ENCODE data around the gene TBL1X.

TBL1X gene

DNA sequence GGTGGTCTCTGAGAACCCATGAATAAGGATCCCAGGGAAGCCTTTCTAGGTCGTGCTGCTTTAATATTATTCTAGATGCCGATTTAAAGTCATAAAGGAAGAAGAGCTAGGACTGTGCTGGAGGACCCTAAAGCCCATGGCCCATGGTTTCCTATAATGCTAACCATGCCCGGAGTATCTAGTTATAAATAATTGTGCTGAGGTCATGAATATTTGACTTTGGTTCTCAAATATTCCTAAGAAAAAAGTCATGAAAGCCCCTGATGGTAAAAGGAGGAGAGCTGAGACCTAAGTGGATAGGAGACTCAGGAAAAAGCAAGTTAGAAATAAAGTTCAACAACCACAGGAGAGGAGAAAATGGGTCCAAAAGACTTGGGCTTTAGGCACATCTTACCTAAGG, 132.0 kb downstream of the TBL1X start:
- no peak overlapping the region for H3K27ac ChIP-seq
- TF ChIP-seq, protein P1, sequence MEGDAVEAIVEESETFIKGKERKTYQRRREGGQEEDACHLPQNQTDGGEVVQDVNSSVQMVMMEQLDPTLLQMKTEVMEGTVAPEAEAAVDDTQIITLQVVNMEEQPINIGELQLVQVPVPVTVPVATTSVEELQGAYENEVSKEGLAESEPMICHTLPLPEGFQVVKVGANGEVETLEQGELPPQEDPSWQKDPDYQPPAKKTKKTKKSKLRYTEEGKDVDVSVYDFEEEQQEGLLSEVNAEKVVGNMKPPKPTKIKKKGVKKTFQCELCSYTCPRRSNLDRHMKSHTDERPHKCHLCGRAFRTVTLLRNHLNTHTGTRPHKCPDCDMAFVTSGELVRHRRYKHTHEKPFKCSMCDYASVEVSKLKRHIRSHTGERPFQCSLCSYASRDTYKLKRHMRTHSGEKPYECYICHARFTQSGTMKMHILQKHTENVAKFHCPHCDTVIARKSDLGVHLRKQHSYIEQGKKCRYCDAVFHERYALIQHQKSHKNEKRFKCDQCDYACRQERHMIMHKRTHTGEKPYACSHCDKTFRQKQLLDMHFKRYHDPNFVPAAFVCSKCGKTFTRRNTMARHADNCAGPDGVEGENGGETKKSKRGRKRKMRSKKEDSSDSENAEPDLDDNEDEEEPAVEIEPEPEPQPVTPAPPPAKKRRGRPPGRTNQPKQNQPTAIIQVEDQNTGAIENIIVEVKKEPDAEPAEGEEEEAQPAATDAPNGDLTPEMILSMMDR (IDR thresholded peaks at IDR 0.05), result no peak

DNA sequence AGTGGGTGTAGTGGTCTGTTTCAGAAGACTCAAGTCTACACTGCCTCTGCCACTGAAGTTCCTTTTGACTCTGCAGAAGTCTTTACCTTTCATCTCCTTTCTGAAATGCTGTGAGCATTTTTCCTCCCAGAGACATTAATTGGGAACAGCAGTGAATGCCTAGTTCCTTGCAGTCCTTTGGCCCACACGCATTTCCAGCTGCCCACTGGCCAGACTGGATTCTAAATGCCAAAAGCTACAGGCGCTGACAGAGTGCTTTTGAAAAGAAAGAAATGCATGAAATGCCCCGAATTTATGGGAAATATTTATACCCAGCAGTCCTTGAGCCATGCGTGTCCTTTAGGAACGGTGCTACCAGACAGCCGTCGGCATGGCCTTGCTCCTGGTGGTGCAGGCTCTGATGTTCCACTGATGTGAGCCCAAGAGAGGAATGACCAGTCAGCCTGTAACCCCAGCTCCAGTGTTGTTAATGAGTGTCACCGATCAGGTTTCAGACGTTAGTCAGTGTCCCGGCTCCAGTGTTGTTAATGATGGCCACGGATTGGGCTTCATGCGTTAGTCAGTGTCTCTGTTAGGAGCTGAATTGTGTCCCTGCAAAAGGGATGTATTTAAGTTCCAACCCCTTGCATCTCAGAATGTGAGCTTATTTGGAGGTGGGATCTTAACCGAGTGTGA, 132.6 kb downstream of the TBL1X start:
- TF ChIP-seq, protein P1 (IDR thresholded peaks at IDR 0.05), result no peak
- TF ChIP-seq ZFX (IDR thresholded peaks at IDR 0.05; ENCODE audit: borderline replicate concordance), result no peak
- no peak overlapping the region for H3K27ac ChIP-seq

DNA sequence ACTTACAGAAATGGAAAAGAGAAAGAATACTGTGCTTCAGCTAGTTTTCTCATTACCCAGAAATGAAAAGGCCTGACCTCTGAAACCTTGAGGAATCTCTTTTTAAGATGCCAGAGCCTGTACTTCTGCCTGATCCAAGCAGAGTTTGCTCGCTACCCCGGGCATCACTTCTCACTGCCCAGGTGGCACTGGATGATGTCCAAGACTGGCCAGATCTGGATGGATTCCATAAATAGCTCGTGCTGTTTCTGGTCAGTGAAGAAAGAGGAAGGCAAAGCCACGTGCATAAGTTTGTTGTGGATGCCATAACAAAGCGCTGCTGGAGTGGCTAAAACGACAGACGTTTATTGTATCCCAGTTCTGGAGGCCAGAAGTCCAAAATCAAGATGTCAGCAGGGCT, 133.5 kb downstream of the TBL1X start:
- TF ChIP-seq, protein P1 (IDR thresholded peaks at IDR 0.05), result no peak
- no peak for TF ChIP-seq ZFX (IDR thresholded peaks at IDR 0.05; ENCODE audit: borderline replicate concordance)
- no peak overlapping the region for H3K27ac ChIP-seq

DNA sequence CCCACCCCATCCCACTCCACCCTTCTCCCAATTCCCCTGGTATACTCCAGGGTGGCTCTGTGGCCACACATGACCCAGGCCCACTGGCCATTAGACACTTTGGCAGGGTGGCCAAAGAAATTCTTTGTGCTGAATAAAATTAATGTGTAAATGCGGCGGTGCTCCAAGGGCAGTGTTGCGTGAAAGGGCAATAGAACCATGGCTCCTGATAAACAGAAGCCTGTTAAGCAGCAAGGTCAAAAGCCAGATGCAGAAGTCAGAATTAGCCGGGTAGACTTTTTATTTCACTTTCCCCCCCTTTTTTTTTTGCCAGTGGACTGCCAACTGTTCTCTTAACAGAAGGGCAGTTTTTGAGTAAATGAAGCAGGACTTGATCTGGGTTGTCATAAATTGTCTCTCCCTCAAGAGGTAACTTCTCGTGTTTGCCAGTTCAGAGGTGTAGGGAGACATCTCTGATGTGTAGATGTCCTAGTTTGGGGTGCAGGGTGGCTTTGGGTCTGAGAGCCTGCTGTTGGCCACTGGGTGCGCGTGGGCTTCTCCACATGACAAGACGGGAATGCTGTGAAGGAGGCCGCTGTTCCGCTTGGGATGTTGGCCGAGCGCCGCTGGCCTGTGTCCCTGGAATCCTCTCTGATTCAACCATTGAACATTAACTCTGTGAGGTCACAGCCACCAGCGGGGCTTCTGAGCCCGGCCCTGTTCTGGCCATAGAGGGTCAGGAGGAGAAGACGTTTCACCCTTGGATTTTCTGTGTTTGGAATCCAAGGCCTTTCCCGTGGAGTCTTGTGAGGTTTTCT, 139.5 kb downstream of the TBL1X start:
- no peak for TF ChIP-seq ZFX (IDR thresholded peaks at IDR 0.05; ENCODE audit: borderline replicate concordance)
- TF ChIP-seq, protein P1 (IDR thresholded peaks at IDR 0.05), result no peak

DNA sequence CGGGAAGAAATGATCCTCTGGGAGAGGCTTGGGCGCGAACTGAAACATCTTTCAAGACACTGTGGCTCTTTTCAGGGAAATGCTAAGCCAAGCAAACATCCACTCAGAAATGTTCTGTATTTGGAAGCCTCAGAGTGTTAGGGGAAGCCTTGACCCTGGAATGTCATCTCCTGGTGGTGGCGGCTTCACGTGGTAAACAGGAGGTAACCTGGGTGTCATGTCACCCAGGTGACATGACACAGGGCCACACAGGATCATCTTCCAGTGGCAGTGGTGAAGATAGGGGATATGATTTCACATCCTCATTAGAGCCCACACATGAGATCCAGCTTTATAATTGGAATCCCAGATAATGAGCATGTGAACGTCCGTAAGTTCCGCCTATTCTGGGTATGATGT, 140.0 kb downstream of the TBL1X start:
- no peak for TF ChIP-seq ZFX (IDR thresholded peaks at IDR 0.05; ENCODE audit: borderline replicate concordance)
- TF ChIP-seq, protein P1 (IDR thresholded peaks at IDR 0.05), result no peak
- H3K27ac ChIP-seq, result no peak overlapping the region

More for the DNA sequence above, 139.5 kb downstream of the TBL1X start:
- H3K27ac ChIP-seq, result no peak overlapping the region

DNA sequence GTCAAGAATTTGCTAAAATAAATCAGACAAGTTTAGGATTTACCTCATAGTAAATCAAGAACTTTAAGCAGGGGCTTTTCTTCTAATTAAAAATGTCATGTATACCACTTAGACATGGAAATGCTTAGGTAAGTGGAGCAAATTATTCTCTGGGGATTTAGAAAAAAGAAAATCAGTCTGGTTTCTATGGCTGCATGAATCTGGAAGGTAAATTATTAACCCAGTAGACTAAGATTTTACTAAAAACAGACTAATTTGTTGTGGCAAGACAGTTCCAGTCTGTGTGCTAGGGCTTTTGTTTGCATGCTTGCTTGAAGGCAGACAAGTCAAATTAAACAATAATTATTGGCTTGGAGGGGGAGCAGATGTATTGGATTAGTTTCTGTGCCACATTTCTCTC, 140.6 kb downstream of the TBL1X start:
- TF ChIP-seq, protein P1 (IDR thresholded peaks at IDR 0.05), result no peak
- no peak for TF ChIP-seq ZFX (IDR thresholded peaks at IDR 0.05; ENCODE audit: borderline replicate concordance)
- H3K27ac ChIP-seq, result no peak overlapping the region

DNA sequence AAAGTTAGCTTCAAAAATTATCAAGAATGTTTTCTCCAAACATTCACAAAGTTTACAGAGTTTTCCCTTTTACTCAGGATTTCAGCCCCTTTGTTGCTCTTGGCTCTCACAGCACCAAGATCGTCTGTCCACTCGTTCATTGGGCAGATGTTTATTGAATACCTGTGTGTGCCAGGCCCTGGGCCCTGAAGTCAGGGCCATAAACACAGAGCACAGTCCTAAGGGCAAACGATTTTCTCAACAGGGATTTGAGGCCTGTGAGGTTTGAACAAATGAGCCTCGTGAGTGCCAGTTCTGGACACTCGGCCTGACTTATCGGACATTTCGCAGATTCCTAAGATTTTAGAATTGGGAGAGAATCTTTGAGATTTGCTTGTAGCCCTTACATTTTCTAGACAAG, 142.1 kb downstream of the TBL1X start:
- H3K27ac ChIP-seq, result no peak overlapping the region
- TF ChIP-seq, protein P1 (IDR thresholded peaks at IDR 0.05), result no peak
- TF ChIP-seq ZFX (IDR thresholded peaks at IDR 0.05; ENCODE audit: borderline replicate concordance), result no peak
